SH-SY5Y (cell line): Measurements from ENCODE around the gene APBA3.

Experiments used
- GATA2 ChIP-seq: IDR thresholded peaks from 2 replicates; pipeline ENCODE4 v1.6.1; 2011; ENCODE audit warnings: mild to moderate bottlenecking, low read depth, low read length
- GATA3 ChIP-seq: IDR thresholded peaks from 2 replicates; pipeline ENCODE4 v1.6.1; 2011; ENCODE audit warnings: low read depth, mild to moderate bottlenecking, low read length, moderate library complexity

APBA3 gene

GRCh38 chr19:3761382-3762129 lies at the start of gene APBA3:
TSS of gene APBA3 (minus strand) at chr19:3761692. CDS start at chr19:3760264, 1,428 bp downstream.
- TF ChIP-seq GATA2 (no peak), GATA3 (no peak)

DNA sequence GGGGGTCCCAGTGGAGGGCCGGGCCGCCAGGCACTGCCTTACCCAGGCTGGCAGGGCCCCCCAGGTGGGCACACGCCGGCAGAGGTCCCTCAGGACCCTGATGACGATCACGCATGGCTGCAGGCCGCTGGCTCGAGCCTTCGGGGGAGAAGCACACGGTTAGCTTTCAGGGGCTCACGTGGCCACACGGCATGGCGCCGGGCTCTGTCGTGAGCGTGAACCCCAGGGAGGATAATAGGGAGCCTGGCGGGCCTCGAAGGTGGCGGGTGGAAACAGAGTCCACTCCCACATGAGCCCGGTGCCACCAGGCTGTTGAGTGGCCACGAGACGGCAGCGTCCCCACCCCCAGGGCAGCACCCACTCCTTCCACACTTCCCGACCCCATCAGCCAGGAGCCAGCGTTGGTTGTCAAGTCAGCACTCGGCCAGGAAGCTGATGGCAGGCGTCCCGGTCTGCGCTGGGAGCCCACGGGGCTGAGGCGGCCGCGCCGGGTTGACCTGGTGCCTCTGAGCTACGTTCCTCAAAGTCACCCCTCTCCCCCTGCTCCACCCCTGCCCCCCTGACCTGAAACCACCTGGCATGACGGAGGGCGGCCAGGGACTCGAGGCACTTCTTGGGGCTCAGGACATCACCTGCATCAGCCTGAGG lies 49.3 kb upstream of the APBA3 start:
- no peak for TF ChIP-seq GATA3
- TF ChIP-seq GATA2, result no peak

DNA sequence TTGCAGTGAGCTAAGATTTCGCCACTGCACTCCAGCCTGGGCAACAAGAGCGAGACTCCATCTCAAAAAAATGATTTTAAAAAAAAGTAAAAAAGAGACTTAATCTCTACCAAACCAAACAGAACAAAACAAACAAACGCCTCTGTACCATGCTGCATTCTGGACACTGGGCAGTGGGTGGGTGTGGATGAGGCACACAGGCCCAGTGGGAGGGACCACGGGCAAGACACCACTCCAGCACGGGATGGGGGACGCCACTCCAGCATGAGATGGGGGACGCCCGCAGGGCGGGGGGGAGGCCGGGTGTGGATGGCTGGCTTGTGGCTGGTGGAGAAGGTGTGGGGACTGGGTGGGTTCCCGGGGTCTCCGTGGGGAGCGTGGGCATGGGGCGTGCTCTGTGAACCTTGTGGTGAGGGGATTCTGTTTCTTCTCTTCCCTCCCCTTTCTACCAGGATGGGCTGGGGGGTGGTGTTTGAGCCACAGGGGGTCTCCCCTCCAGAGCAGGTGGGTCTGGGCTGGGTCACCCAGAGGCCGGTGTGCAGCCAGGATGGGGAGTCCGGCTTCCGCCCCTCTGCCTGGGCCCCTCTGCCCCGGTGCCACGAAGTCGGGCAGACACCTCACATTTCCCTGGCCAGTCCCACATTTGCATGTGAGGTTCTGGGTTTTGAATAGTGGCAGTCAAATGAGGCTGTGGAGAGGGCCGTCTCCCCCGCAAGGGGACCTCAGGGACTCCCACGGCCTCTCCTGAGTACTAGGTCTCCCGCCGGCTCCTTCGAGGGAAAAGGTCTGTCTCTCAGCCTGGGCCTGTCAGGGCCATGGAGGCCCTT lies 48.6 kb upstream of the APBA3 start:
- no peak for TF ChIP-seq GATA3
- no peak for TF ChIP-seq GATA2

DNA sequence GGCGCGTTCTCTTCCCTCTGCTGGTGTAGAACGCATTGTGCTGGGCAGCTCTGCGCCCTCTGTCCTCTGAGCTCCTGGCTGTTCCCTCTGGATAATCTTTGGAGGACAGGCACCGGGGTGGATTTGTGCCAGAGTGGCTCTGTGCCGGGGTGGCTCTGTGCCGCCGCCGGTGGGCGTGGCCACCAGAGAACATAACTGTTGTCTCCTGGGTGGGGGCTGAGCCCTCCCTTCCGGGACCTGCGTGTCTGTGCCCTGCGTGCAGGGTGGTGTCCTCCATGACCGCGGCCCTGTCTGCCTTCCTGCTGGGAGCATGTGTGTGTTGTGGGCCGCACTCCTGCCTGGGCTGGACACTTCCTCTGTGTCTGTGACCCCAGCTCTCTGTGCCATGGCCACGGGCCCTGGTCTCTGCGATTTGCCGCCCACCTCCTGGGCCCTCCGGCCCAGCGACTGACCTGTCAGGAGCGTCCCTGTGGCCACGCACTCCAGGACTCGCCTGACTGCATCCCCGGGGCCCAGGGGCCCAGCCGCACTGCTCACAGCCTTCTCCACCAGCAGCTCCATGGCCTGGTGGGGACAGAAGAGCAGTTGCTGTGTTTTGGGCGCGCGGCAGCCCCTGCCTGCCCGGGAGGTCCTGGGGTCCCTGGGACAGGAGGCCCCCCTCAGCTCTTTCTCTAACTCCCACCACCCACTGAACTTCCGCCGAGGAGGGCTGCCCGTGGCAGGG lies 47.1 kb upstream of the APBA3 start:
- no peak for TF ChIP-seq GATA2
- no peak for TF ChIP-seq GATA3

DNA sequence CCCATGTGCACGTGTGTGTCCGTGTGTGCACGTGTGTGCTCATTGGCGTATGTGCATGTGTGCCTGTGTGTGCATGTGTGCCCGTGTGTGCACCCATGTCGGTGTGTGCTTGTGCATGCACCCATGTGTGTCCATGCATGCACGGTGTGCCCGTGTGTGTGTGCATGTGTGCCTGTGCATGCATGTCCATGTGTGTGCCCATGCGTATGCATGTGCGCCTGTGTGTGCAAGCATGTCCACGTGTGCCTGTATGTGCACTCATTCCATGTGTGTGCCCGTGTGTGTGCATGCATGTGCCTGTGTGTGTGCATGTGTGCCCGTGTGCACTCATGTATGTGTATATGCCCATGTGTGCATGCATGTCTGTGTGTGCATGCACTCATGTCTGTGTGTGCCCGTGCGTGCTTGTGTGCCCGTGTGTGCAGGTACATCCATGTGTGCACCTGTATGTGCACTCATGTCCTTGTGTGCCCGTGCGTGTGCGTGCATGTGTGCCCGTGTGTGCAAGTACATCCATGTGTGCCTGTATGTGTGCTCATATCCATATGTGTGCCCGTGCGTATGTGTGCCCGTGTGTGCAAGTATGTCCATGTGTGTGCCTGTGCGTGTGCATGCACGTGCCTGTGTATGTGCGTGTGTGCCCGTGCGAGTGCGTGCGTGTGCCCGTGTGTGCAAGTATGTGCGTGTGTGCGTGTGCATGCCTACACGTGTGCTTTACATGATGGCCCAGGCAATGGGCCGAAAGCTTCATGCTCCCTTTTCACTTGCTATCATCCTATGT lies 46.3 kb upstream of the APBA3 start:
- TF ChIP-seq GATA3 (no peak), GATA2 (no peak)

DNA sequence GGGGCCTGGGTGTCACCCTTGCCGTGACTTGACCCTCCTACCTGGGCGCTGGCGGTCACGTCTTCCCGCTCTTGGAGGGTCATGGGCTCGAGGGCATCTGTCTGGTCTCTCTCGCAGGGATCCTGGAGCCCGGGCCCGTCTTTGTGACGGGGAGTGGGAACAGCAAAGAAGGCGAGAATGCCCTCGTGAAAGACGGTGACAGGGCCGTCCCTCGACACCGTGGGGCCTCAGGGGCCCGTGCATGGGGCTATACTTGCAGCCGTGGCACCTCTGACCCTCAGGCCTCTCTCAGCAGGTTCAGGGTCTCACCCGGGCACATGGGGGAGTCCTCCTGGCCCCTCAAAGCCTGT lies 45.6 kb upstream of the APBA3 start:
- no peak for TF ChIP-seq GATA3
- TF ChIP-seq GATA2, result no peak

DNA sequence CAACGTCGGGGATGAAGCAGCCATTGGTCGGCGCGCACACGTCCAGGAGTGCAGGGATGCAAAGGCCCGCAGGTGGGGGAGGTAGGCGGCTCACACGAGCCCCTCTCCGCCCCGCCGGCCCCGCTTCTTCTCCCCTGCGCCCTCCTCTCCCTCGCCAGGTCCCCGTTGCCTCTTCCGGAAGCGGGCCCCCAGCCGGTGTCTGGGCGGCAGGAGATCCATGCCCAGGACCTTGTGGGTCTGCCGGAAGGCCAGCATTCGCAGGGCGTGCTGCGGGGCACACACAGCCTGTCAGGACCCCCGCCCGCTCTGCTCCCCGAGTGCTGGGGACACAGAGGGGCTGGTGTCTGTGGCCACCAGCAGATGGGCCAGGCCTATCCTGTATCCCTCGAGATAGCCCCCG lies 44.4 kb upstream of the APBA3 start:
- TF ChIP-seq GATA2 (no peak), GATA3 (no peak)

GRCh38 chr19:3804429-3804828 lies 42.9 kb upstream of the APBA3 start:
- TF ChIP-seq GATA2 (no peak), GATA3 (no peak)

- TF ChIP-seq GATA3 (no peak), GATA2 (no peak)
These were observed 42.5 kb upstream of the APBA3 start for GRCh38 chr19:3803986-3804385.

GRCh38 chr19:3803114-3803888 lies 41.8 kb upstream of the APBA3 start:
- TF ChIP-seq GATA3 (no peak), GATA2 (no peak)

- TF ChIP-seq GATA2, result no peak
- no peak for TF ChIP-seq GATA3
These were observed 40.1 kb upstream of the APBA3 start for GRCh38 chr19:3801412-3802096.

GRCh38 chr19:3800996-3801395 lies 39.5 kb upstream of the APBA3 start:
- TF ChIP-seq GATA3, result no peak
- no peak for TF ChIP-seq GATA2

DNA sequence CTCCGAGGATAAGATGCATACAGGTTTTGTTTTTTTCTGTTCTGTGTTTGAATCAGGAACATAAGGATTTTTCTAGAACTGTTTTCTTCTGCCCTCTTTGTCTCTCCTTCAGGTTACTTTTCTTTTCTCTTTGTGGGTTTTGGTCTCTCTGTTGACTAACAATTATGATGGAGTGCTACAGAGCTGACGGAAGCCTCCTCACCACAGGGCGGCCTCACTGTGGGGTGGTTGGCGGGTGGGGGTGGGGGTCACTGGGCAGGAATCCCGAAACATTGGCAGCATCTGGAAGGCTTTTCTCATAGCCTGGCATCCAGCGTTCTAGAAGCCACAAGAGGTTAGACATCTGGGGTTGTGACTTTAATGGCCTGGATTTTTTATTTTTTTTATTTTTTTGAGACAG lies 36.6 kb upstream of the APBA3 start:
- TF ChIP-seq GATA3, result no peak
- TF ChIP-seq GATA2, result no peak
